DND-41 (cell line): Measurements from ENCODE around the gene ABCG4.
A peak's percentile ranks its signal among the peaks of the same experiment; 100 is the strongest.

Source experiments
- ATAC-seq: fragments of 200-7000 bp; cut with Tn5 transposase; 3 replicates; pipeline ENCODE4 v1.9.1; 2021; ENCODE audit warnings: low read depth; ENCODE audit not compliant: insufficient read depth
- DNase-seq: peaks from one replicate; pipeline ENCODE4 v3.0.0-alpha.2; 2020
- H2AFZ ChIP-seq: 2 replicates; pipeline ENCODE4 v1.6.0; 2012; ENCODE audit warnings: low read depth, low read length
- H3K27ac ChIP-seq: 2 replicates; pipeline ENCODE4 v1.5.1; 2012; ENCODE audit warnings: low read length, inconsistent platforms
- H3K27me3 ChIP-seq: fragments of 200-600 bp; sonication (generic); 2 replicates; pipeline ENCODE4 v1.6.0; 2012; ENCODE audit warnings: low read length, mild to moderate bottlenecking, inconsistent platforms; ENCODE audit not compliant: insufficient read depth, poor library complexity
- H3K36me3 ChIP-seq: 2 replicates; pipeline ENCODE4 v1.5.1; 2012; ENCODE audit warnings: low read length, inconsistent platforms; ENCODE audit not compliant: insufficient read depth
- H3K4me1 ChIP-seq: 2 replicates; pipeline ENCODE4 v1.5.1; 2012; ENCODE audit warnings: mild to moderate bottlenecking, low read length; ENCODE audit not compliant: insufficient read depth
- H3K4me2 ChIP-seq: 2 replicates; pipeline ENCODE4 v1.6.0; 2012; ENCODE audit warnings: mild to moderate bottlenecking, moderate library complexity, low read length, inconsistent platforms; ENCODE audit not compliant: insufficient read depth
- H3K4me3 ChIP-seq, 2 experiments: fragments of 200-600 bp in 1 of 2; shearing (Covaris generic) in 1 of 2; 2 replicates each; pipeline ENCODE4 v1.5.1; 2012 to 2016; ENCODE audit warnings: inconsistent platforms in 2 of 2, low read length in 2 of 2, mild to moderate bottlenecking in 2 of 2, low read depth in 1 of 2, moderate library complexity in 1 of 2
- H3K79me2 ChIP-seq: 2 replicates; pipeline ENCODE4 v1.6.0; 2012; ENCODE audit warnings: low read length, inconsistent platforms; ENCODE audit not compliant: insufficient read depth
- H3K9ac ChIP-seq: 2 replicates; pipeline ENCODE4 v1.6.0; 2012; ENCODE audit warnings: low read depth, mild to moderate bottlenecking, inconsistent platforms, low read length, moderate library complexity
- H3K9me3 ChIP-seq: 2 replicates; pipeline ENCODE4 v1.5.1; 2012; ENCODE audit warnings: low read length, moderate library complexity, mild to moderate bottlenecking, inconsistent platforms; ENCODE audit not compliant: insufficient read depth, severe bottlenecking
- H4K20me1 ChIP-seq: 2 replicates; pipeline ENCODE4 v1.6.0; 2012; ENCODE audit warnings: low read length; ENCODE audit not compliant: insufficient read depth
- EZH2 ChIP-seq: IDR thresholded peaks from 3 replicates; pipeline ENCODE4 v1.6.1; 2012; ENCODE audit warnings: borderline replicate concordance, low read depth, mild to moderate bottlenecking, moderate library complexity, low read length, inconsistent platforms; ENCODE audit not compliant: severe bottlenecking
- TF ChIP-seq, protein P1 (sequence below): IDR thresholded peaks from 2 replicates; pipeline ENCODE4 v1.5.1; 2012; ENCODE audit warnings: borderline replicate concordance, low read length, moderate library complexity, mild to moderate bottlenecking; ENCODE audit not compliant: poor library complexity, severe bottlenecking; ENCODE audit errors: extremely low read depth

ABCG4 gene

DNA sequence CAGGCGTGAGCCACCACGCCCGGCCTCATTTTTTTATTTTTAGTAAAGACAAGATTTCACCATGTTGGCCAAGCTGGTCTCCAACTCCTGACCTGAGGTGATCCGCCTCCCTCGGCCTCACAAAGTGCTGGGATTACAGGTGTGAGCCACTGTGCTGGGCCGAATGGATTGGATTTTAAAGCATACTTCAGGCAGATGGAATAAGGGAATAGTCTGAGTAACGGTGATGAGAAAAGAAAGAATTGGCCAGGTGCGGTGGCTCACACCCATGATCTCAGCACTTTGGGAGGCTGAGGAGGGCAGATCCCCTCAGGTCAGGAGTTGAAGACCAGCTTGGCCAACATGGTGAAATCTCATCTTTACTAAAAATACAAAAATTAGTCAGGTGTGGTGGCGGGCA, 55.2 kb downstream of the ABCG4 start:
- Histone ChIP-seq H3K79me2 (peaks cover 29% of the 10 kb centered on the region), H3K9ac (no peak overlapping the region), H3K27me3 (no peaks in the 10 kb centered on the region), H3K9me3 (no peaks in the 10 kb centered on the region), H3K36me3 (no peaks in the 10 kb centered on the region; the same call in 1 of the 2 replicates), H3K4me3 (no peak overlapping the region), H3K4me1 (peaks cover 31% of the 10 kb centered on the region), H2AFZ (no peak overlapping the region), H3K4me2 (no peak overlapping the region), H4K20me1 (peaks cover 7% of the 10 kb centered on the region; the same call in 1 of the 2 replicates), H3K27ac (no peak overlapping the region)
- DNase-seq (no peak), ATAC-seq (no peak)
- TF ChIP-seq, protein P1, sequence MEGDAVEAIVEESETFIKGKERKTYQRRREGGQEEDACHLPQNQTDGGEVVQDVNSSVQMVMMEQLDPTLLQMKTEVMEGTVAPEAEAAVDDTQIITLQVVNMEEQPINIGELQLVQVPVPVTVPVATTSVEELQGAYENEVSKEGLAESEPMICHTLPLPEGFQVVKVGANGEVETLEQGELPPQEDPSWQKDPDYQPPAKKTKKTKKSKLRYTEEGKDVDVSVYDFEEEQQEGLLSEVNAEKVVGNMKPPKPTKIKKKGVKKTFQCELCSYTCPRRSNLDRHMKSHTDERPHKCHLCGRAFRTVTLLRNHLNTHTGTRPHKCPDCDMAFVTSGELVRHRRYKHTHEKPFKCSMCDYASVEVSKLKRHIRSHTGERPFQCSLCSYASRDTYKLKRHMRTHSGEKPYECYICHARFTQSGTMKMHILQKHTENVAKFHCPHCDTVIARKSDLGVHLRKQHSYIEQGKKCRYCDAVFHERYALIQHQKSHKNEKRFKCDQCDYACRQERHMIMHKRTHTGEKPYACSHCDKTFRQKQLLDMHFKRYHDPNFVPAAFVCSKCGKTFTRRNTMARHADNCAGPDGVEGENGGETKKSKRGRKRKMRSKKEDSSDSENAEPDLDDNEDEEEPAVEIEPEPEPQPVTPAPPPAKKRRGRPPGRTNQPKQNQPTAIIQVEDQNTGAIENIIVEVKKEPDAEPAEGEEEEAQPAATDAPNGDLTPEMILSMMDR, result no peak
- no peak for TF ChIP-seq EZH2

DNA sequence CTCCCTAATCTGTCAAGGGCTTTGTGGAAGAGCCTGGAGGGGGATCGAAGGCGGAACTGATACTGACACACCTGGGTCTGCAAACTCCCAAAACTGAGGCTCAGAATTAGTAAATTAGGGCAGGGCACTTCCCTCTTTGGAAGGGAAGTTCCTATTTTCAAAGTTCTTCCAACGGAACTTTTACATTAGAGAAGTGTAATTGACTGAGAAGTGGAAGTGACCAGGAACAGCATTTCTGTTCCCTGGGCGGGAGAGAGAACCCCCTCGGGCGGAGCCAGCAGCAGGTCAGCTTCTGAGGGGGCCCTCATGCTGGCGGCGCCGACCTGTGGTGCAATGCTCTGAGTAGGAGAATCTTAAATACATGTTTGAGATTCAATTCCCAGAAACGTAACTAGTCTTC, 56.2 kb downstream of the ABCG4 start:
- no peak for TF ChIP-seq EZH2
- TF ChIP-seq, protein P1, result no peak
- Histone ChIP-seq H2AFZ (peak overlapping the region; percentile 100), H3K9me3 (no peaks in the 10 kb centered on the region), H4K20me1 (peaks cover 10% of the 10 kb centered on the region; the same call in 1 of the 2 replicates), H3K27me3 (no peaks in the 10 kb centered on the region), H3K4me1 (peaks cover 37% of the 10 kb centered on the region), H3K36me3 (no peaks in the 10 kb centered on the region; the same call in 1 of the 2 replicates), H3K27ac (0 out of 2 replicates have a peak overlapping the region, but pooled peaks have one; percentile 88), H3K4me3 (peak overlapping the region; percentile 98 to 100; a peak in 2 of 4 replicates), H3K79me2 (peaks cover 39% of the 10 kb centered on the region), H3K9ac (peak overlapping the region; percentile 97), H3K4me2 (peak overlapping the region; percentile 80)
- DNase-seq (no peak), ATAC-seq (no peak)

DNA sequence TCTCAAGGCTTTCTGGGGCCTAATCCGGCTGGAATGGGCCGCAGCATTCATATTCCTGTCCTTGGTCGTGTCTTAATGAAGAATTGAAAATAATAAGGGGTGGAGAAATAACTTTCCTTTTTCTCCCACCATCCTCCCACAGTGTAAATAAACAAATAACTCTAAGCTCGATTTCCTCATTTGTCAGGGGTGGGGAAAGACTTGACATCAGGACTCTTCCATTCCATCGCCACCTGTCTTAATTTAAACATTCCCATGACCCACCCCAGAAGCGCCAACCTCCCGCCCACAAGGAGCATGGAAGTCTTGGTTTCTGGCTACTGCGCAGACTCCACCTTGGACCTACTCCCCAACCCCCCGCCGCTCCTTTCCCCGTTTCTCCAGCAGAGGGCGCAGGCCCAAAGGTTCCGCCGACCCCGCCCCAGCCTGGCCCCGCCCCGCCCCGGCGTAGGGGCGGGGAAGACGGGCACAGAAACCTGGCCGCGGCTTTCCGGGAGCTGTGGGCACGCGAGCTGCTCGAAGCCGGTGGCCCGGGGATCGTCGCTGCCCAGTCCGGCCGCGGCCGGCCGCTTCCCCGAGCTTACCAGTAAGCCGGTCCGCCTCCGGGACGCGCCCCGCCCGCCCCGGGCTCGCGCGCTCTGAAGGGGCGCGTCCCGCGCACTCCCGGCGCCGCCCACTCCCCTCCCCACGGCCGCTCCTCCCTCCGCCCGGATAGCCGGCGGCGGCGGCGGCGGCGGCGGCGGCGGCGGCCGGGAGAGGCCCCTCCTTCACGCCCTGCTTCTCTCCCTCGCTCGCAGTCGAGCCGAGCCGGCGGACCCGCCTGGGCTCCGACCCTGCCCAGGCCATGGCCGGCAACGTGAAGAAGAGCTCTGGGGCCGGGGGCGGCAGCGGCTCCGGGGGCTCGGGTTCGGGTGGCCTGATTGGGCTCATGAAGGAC, 57.0 kb downstream of the ABCG4 start, which contains the start of gene CBL:
CBL (plus strand) TSS at position 766 of the 937 bp plus-strand sequence; CDS start at position 845, 79 bp downstream.
- Histone ChIP-seq H4K20me1 (peaks cover 11% of the 10 kb centered on the region; the same call in 1 of the 2 replicates), H3K9ac (peak within 1 kb of the TSS; percentile 97), H3K27ac (peak within 1 kb of the TSS; percentile 89), H2AFZ (peak within 1 kb of the TSS; percentile 100), H3K79me2 (peaks cover 47% of the 10 kb centered on the region), H3K4me1 (peaks cover 38% of the 10 kb centered on the region), H3K9me3 (no peaks in the 10 kb centered on the region), H3K36me3 (no peaks in the 10 kb centered on the region; the same call in 1 of the 2 replicates), H3K4me2 (peak within 1 kb of the TSS; percentile 80), H3K27me3 (no peaks in the 10 kb centered on the region), H3K4me3 (peak within 1 kb of the TSS; percentile 98 to 100)
- DNase-seq (peak; percentile 96), ATAC-seq (peak; percentile 82)
- TF ChIP-seq, protein P1, result peak; percentile 90
- no peak for TF ChIP-seq EZH2
